ENCODE measurements around the gene GH2. TPM values are rescaled to one million over a fixed set of nuclear protein-coding genes. Genes with fewer than 3 reads are reported as not detected.

GH2 gene
- total RNA-seq, 2 donors from 2014 or later: not detected

DNA sequence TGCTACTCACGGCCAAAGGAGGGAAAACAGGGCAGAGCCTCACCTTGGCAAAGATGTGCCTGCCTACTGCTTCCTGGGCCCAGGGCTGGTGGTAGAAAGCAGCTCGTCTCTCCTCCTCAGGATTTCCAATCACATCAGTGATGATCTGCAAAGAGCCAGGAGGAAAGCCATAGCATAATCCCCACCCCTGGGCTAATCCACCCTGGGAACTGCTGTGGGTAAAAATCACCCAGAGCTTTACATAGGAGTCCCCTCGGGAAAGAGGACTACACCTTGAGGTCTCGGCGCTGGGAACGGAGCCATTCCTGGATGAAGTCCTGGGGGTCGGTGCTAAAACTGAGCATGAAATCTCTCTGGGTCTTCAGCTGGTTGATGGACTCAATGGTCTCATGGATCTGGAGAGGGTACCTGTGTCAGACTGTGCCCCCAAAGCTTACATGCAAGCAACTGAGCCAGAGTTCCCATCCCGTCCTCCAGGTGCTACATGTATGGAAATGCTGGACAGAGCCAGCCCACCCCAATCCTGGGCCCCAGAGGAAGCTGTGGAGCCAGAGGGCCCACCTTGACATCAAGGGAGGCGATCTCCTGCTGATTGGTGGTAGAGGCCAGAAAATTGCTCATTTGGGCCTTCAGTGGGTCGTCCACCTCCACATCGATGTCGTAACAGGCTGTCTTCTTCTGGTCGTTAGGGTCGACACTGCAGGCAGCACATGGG, 48.6 kb downstream of the GH2 start:
- intact Hi-C loops (cut with DNase I): loop anchor here in 1 of 2 donors (10.0 kb wide), 1 partner anchor 58 kb away; the partner anchor contains the start of genes CCDC47 and DDX42
- DNase-seq (ENCODE audit: low spot score): no peak

GRCh38 chr17:63832455-63832854, 49.3 kb downstream of the GH2 start:
- intact Hi-C loops (cut with DNase I): loop anchor here in 1 of 2 donors (10.0 kb wide), 1 partner anchor 58 kb away; the partner anchor contains the start of genes CCDC47 and DDX42

GRCh38 chr17:63832014-63832413, 49.7 kb downstream of the GH2 start:
- intact Hi-C loops (cut with DNase I): loop anchor here in 1 of 2 donors (10.0 kb wide), 1 partner anchor 57 kb away; the partner anchor contains the start of genes CCDC47 and DDX42
- no peak for DNase-seq (ENCODE audit: low spot score)

More at GRCh38 chr17:63832455-63832854, 49.3 kb downstream of the GH2 start:
- no peak for DNase-seq (ENCODE audit: low spot score)

- DNase-seq (ENCODE audit: low spot score): no peak
- intact Hi-C loops (cut with DNase I): loop anchor here in 1 of 2 donors (10.0 kb wide), 1 partner anchor 57 kb away; the partner anchor contains the start of genes CCDC47 and DDX42
These were observed 50.2 kb downstream of the GH2 start for GRCh38 chr17:63831505-63831904.

DNA sequence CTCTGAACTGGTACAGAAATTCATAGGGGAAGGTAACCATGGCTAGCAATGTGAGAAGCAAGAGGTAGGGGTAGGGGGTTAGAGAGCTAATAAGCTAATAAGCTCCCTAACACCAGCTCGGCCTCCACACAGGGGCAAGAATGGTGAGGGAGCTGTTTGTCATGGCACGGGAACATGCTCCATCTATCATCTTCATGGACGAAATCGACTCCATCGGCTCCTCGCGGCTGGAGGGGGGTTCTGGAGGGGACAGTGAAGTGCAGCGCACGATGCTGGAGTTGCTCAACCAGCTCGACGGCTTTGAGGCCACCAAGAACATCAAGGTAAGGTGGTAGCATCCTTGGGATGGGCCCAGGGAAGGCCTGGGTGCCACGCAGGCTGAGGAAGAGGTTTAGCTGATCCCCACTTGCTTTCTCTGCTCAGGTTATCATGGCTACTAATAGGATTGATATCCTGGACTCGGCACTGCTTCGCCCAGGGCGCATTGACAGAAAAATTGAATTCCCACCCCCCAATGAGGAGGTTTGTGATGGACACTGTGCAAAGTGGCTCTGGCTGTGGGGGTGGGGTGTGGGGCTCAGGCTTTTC, 50.7 kb downstream of the GH2 start:
- intact Hi-C loops (cut with DNase I): loop anchor here in 1 of 2 donors (10.0 kb wide), 1 partner anchor 56 kb away; the partner anchor contains the start of genes CCDC47 and DDX42
- no peak for DNase-seq (ENCODE audit: low spot score)

GRCh38 chr17:63830278-63830677, 51.5 kb downstream of the GH2 start:
- intact Hi-C loops (cut with DNase I): loop anchor here in 1 of 2 donors (10.0 kb wide), 1 partner anchor 55 kb away; the partner anchor contains the start of genes CCDC47 and DDX42
- no peak for DNase-seq (ENCODE audit: low spot score)

Other genes with a start within 250 kb of the GH2 start
- gene LIMD2, start 181.8 kb downstream of the GH2 start, total RNA-seq: 10 to 100 TPM in 1 of 2 donors, 1 to 10 TPM in 1; 9.6 to 13.0 TPM
- gene STRADA, start 140.1 kb downstream of the GH2 start, total RNA-seq: 10 to 100 TPM; 27.5 to 30.8 TPM
- gene CCDC47, start 108.3 kb downstream of the GH2 start, total RNA-seq: 10 to 100 TPM; 52.5 to 58.5 TPM
- 10 to 100 TPM; 80.9 to 89.7 TPM for gene DDX42, start 107.8 kb downstream of the GH2 start, total RNA-seq
- 100 to 1,000 TPM in 1 of 2 donors, 10 to 100 TPM in 1; 94.8 to 104 TPM for gene PSMC5, start 54.5 kb downstream of the GH2 start, total RNA-seq
- gene FTSJ3, start 54.3 kb downstream of the GH2 start, total RNA-seq: 10 to 100 TPM; 25.2 to 26.0 TPM
- gene SMARCD2, start 39.3 kb downstream of the GH2 start, total RNA-seq: 10 to 100 TPM; 45.6 to 76.9 TPM
- gene CSH2, start 8.3 kb downstream of the GH2 start, total RNA-seq: not detected
- not detected for gene CSH1, start 14.6 kb upstream of the GH2 start, total RNA-seq
- gene CSHL1, start 29.3 kb upstream of the GH2 start, total RNA-seq: not detected
- gene GH1, start 36.9 kb upstream of the GH2 start, total RNA-seq: not detected
- 1 to 10 TPM; 5.1 to 5.5 TPM for gene CD79B, start 50.4 kb upstream of the GH2 start, total RNA-seq
- gene SCN4A, start 91.0 kb upstream of the GH2 start, total RNA-seq: 1 to 10 TPM in 1 of 2 donors, under 1 TPM in 1; 0.76 to 2.2 TPM
- gene PRR29, start 116.4 kb upstream of the GH2 start, total RNA-seq: under 1 TPM; 0.29 to 0.69 TPM
- 10 to 100 TPM; 26.7 to 36.4 TPM for gene ICAM2, start 138.7 kb upstream of the GH2 start, total RNA-seq
- 10 to 100 TPM; 17.2 to 18.6 TPM for gene ERN1, start 248.2 kb upstream of the GH2 start, total RNA-seq